A549 (cell line): ENCODE results near the gene CALML3. TPM values are rescaled to one million over a fixed set of nuclear protein-coding genes. Genes with fewer than 3 reads are reported as not detected.

Source experiments
- ATAC-seq, 2 experiments: fragments of 200-7000 bp in 1 of 2; fragments of >200 bp in 1 of 2; cut with Nextera tagmentation in 1 of 2; cut with Tn5 transposase in 1 of 2; 3 replicates each; pipeline versions ENCODE4 v1.8.0 to v1.9.1; 2018 to 2020; ENCODE audit warnings: mild to moderate bottlenecking in 1 of 2, moderate library complexity in 1 of 2
- CTCF ChIA-PET: fragments of 300-600 bp; sonication (Branson Sonifier 250); formaldehyde crosslinking; extraction: SDS; loops from one replicate; lab custom pipeline; 2021; ENCODE audit warnings: antibody characterized with exemption, inconsistent platforms; lab: Yijun Ruan, JAX
- POLR2A ChIA-PET: fragments of 350-600 bp; formaldehyde crosslinking; extraction: SDS; loops from one replicate; lab custom pipeline; 2021; ENCODE audit warnings: antibody characterized with exemption, inconsistent platforms; lab: Yijun Ruan, JAX
- DNase-seq, 2 experiments: peaks; one replicate each; pipeline versions ENCODE4 v3.0.0 to v3.0.0-alpha.2; 2011 to 2016; ENCODE audit warnings: low read depth in 1 of 2, low spot score in 1 of 2
- FAIRE-seq: peaks from 2 replicates; lab custom pipeline; 2011; peaks lifted over from hg19 to GRCh38; lab: Jason Lieb, UNC
- H3K27ac ChIP-seq, 2 experiments: fragments of >200 bp; sonication (Bioruptor Twin); formaldehyde crosslinking; 3 replicates each; pipeline ENCODE4 v1.5.1; 2016 to 2017
- H3K4me1 ChIP-seq: fragments of >200 bp; sonication (Bioruptor Twin); formaldehyde crosslinking; 3 replicates; pipeline ENCODE4 v1.6.1; 2016
- H3K4me2 ChIP-seq: fragments of >200 bp; sonication (Bioruptor Twin); formaldehyde crosslinking; 3 replicates; pipeline ENCODE4 v1.6.1; 2016
- H3K4me3 ChIP-seq: fragments of >200 bp; sonication (Bioruptor Twin); formaldehyde crosslinking; 3 replicates; pipeline ENCODE4 v1.5.1; 2016
- H3K9me3 ChIP-seq: fragments of >200 bp; sonication (Bioruptor Twin); formaldehyde crosslinking; 3 replicates; pipeline ENCODE4 v1.6.1; 2016
- CBX2 ChIP-seq: fragments of 200-600 bp; sonication (generic); IDR thresholded peaks from 2 replicates; pipeline ENCODE4 v1.6.1; 2016; ENCODE audit warnings: low read depth, mild to moderate bottlenecking, borderline replicate concordance
- CBX8 ChIP-seq: fragments of 200-600 bp; sonication (generic); IDR thresholded peaks from 2 replicates; pipeline ENCODE4 v1.6.1; 2016
- CHD2 ChIP-seq: fragments of 150-350 bp; IDR thresholded peaks from 2 replicates; pipeline ENCODE4 v1.6.1; 2014; ENCODE audit warnings: low read length; ENCODE audit not compliant: partially characterized antibody
- EHMT2 ChIP-seq: fragments of 200-600 bp; sonication (generic); IDR thresholded peaks from 2 replicates; pipeline ENCODE4 v1.6.1; 2016; ENCODE audit warnings: antibody characterized with exemption, low read depth, mild to moderate bottlenecking, moderate library complexity
- EP300 ChIP-seq, 2 experiments: fragments of >200 bp; sonication (Bioruptor Twin); formaldehyde crosslinking; IDR thresholded peaks; 2 replicates in 1 of 2; 3 replicates in 1 of 2; pipeline ENCODE4 v1.6.1; 2016 to 2017
- ESRRA ChIP-seq: fragments of 150-350 bp; IDR thresholded peaks from 2 replicates; pipeline ENCODE4 v1.6.1; 2014; ENCODE audit warnings: mild to moderate bottlenecking, low read length, borderline replicate concordance
- FOXS1 ChIP-seq: fragments of 250-450 bp; sonication (Bioruptor Pico); IDR thresholded peaks from 2 replicates; pipeline ENCODE4 v1.5.0; 2020; ENCODE audit warnings: mild to moderate bottlenecking, moderate library complexity
- HOXA7 ChIP-seq: fragments of 250-450 bp; sonication (Bioruptor Pico); IDR thresholded peaks from 2 replicates; pipeline ENCODE4 v1.5.0; 2020; ENCODE audit warnings: mild to moderate bottlenecking, moderate library complexity
- HOXB13 ChIP-seq: fragments of 250-450 bp; sonication (Bioruptor Pico); IDR thresholded peaks from 2 replicates; pipeline ENCODE4 v1.5.0; 2020; ENCODE audit warnings: low read depth, mild to moderate bottlenecking, moderate library complexity
- HOXB5 ChIP-seq: fragments of 250-450 bp; sonication (Bioruptor Pico); IDR thresholded peaks from 2 replicates; pipeline ENCODE4 v1.5.0; 2020; ENCODE audit warnings: mild to moderate bottlenecking, moderate library complexity
- JUNB ChIP-seq: fragments of >200 bp; sonication (Bioruptor Twin); formaldehyde crosslinking; IDR thresholded peaks from 2 replicates; pipeline ENCODE4 v1.6.1; 2016
- KDM1A ChIP-seq: fragments of 200-600 bp; sonication (generic); IDR thresholded peaks from 2 replicates; pipeline ENCODE4 v1.6.1; 2016; ENCODE audit warnings: low read depth, mild to moderate bottlenecking
- MYC ChIP-seq: IDR thresholded peaks from 2 replicates; pipeline ENCODE4 v1.6.1; 2012; ENCODE audit warnings: mild to moderate bottlenecking, inconsistent platforms, low read length, improper control_type of control experiment, borderline replicate concordance
- NPAS2 ChIP-seq: fragments of 250-450 bp; sonication (Bioruptor Pico); IDR thresholded peaks from 2 replicates; pipeline ENCODE4 v1.8.0; 2022; ENCODE audit warnings: mild to moderate bottlenecking, moderate library complexity, borderline replicate concordance
- PHF8 ChIP-seq: fragments of 200-600 bp; sonication (generic); IDR thresholded peaks from 2 replicates; pipeline ENCODE4 v1.6.1; 2016; ENCODE audit warnings: low read depth, mild to moderate bottlenecking, antibody characterized with exemption, moderate library complexity, borderline replicate concordance
- POLR2AphosphoS2 ChIP-seq: conservative IDR thresholded peaks from 2 replicates; pipeline ENCODE4 v1.6.1; 2012; ENCODE audit warnings: low read length, improper control_type of control experiment, inconsistent platforms
- TP53 ChIP-seq: fragments of 250-450 bp; sonication (Bioruptor Pico); IDR thresholded peaks from 2 replicates; pipeline ENCODE4 v1.5.0; 2021; ENCODE audit warnings: mild to moderate bottlenecking, moderate library complexity
- WGBS: methylation state at CpG from one replicate; pipeline ENCODE4 v1.1.6; 2017; ENCODE audit errors: missing lambda C conversion rate; 5-methylcytosine and 5-hydroxymethylcytosine counted together
- polyA plus RNA-seq, 4 experiments: library from polyadenylated mRNA; depleted of rRNA in 3 of 4; stranded (reverse); fragments of >200 nt; fragmentation: RNase III in 1 of 4; extraction: RNeasy Plus Mini Kit Qiagen cat#74134 plus additional on column Dnase treatment in 1 of 4; gene quantifications; 2 replicates in 3 of 4; 3 replicates in 1 of 4; pipeline ENCODE4 v1.2.3, GENCODE V29; 2011 to 2017
- TF ChIP-seq, protein P1 (sequence below): fragments of >200 bp; sonication (Bioruptor Twin); formaldehyde crosslinking; IDR thresholded peaks from 3 replicates; pipeline ENCODE4 v1.6.1; 2016
- TF ChIP-seq, protein P2 (sequence below): IDR thresholded peaks from 2 replicates; pipeline ENCODE4 v1.6.1; 2012; ENCODE audit warnings: low read depth, borderline replicate concordance
- TF ChIP-seq, protein P3 (sequence below): fragments of >200 bp; sonication (Bioruptor Twin); formaldehyde crosslinking; IDR thresholded peaks from 3 replicates; pipeline ENCODE4 v1.5.1; 2016
- TF ChIP-seq, protein P4 (sequence below): fragments of 250-450 bp; sonication (Bioruptor Pico); IDR thresholded peaks from 2 replicates; pipeline ENCODE4 v1.5.0; 2021; ENCODE audit warnings: mild to moderate bottlenecking, moderate library complexity, borderline replicate concordance
- TF ChIP-seq, protein P5 (sequence below): fragments of 450-650 bp; IDR thresholded peaks from 2 replicates; pipeline ENCODE4 v1.6.1; 2014; ENCODE audit warnings: antibody characterized with exemption

The CALML3 gene
- polyA plus RNA-seq, 2 of the 4 experiments (the other 2 are of a cell fraction), result not detected

DNA sequence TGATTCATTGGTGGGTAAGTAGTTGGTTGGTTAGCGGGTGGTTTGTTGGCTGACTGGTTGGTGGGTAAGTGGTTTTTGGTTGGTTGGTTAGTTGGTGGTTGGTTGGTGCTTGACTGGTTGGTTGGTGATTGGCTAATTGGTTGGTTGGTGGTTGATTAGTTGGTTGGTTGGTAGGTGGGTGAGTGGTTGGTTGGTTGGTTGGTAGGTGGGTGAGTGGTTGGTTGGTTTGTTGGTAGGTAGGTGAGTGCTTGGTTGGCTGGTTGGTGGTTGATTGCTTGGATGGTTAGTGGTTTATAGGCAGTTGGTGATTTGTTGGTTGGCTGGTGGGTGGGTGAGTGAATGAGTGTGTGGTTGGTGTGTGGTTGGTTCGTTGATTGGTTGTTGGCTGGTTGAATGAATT is 44.2 kb downstream of the CALML3 start:
- Histone ChIP-seq H3K9me3 (no peaks in the 10 kb centered on the region), H3K27ac (no peak overlapping the region), H3K4me1 (no peaks in the 10 kb centered on the region), H3K4me2 (no peak overlapping the region), H3K4me3 (no peak overlapping the region)
- FAIRE-seq (no peak), ATAC-seq (no peak), DNase-seq (no peak)
- CTCF ChIA-PET, result no interaction called here
- POLR2A ChIA-PET, result no interaction called here
- WGBS, result 89% methylated on average over 2 of the region's 2 CpGs
- no peak for TF ChIP-seq MYC
- no peak for TF ChIP-seq JUNB
- TF ChIP-seq EHMT2, result no peak
- TF ChIP-seq HOXB5 (CRISPR knock-in tag), result no peak
- no peak for TF ChIP-seq ESRRA
- TF ChIP-seq, protein P1, sequence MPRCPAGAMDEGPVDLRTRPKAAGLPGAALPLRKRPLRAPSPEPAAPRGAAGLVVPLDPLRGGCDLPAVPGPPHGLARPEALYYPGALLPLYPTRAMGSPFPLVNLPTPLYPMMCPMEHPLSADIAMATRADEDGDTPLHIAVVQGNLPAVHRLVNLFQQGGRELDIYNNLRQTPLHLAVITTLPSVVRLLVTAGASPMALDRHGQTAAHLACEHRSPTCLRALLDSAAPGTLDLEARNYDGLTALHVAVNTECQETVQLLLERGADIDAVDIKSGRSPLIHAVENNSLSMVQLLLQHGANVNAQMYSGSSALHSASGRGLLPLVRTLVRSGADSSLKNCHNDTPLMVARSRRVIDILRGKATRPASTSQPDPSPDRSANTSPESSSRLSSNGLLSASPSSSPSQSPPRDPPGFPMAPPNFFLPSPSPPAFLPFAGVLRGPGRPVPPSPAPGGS, result no peak
- TF ChIP-seq KDM1A, result no peak
- TF ChIP-seq, all 56 proteins: peak for 0

DNA sequence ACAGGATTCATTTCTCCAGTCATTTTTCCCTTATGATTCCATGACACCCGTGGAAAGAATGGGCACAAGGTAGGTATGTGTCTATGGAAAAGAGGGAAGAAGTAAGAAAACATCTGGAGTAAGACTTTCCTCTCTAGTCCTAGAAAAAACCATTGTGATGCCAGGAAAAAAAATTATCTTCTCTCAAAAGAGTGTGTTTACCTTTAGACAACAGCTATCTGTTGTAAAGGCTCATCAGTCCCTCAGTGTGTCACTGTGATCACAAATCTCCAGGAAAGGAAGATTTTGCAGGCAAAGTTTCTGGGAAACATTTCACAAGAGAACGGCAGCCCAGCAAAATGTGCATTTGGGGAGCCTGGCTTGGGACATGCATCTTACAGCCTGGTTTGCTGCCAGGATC is 44.8 kb downstream of the CALML3 start:
- H3K4me2 ChIP-seq, result no peak overlapping the region
- TF ChIP-seq HOXB5 (CRISPR knock-in tag) (no peak), ESRRA (no peak), PHF8 (no peak), POLR2AphosphoS2 (no peak), NPAS2 (CRISPR knock-in tag) (no peak), HOXB13 (CRISPR knock-in tag) (no peak), HOXA7 (CRISPR knock-in tag) (no peak), CHD2 (no peak), TP53 (no peak), CBX2 (no peak), FOXS1 (CRISPR knock-in tag) (no peak), EP300 (IDR thresholded peaks at IDR 0.05) (no peak), CBX8 (no peak), JUNB (no peak)
- TF ChIP-seq, protein P2, sequence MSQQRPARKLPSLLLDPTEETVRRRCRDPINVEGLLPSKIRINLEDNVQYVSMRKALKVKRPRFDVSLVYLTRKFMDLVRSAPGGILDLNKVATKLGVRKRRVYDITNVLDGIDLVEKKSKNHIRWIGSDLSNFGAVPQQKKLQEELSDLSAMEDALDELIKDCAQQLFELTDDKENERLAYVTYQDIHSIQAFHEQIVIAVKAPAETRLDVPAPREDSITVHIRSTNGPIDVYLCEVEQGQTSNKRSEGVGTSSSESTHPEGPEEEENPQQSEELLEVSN, result no peak
- TF ChIP-seq, protein P3, sequence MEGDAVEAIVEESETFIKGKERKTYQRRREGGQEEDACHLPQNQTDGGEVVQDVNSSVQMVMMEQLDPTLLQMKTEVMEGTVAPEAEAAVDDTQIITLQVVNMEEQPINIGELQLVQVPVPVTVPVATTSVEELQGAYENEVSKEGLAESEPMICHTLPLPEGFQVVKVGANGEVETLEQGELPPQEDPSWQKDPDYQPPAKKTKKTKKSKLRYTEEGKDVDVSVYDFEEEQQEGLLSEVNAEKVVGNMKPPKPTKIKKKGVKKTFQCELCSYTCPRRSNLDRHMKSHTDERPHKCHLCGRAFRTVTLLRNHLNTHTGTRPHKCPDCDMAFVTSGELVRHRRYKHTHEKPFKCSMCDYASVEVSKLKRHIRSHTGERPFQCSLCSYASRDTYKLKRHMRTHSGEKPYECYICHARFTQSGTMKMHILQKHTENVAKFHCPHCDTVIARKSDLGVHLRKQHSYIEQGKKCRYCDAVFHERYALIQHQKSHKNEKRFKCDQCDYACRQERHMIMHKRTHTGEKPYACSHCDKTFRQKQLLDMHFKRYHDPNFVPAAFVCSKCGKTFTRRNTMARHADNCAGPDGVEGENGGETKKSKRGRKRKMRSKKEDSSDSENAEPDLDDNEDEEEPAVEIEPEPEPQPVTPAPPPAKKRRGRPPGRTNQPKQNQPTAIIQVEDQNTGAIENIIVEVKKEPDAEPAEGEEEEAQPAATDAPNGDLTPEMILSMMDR, result no peak
- TF ChIP-seq, protein P1, result no peak
- TF ChIP-seq, protein P4, sequence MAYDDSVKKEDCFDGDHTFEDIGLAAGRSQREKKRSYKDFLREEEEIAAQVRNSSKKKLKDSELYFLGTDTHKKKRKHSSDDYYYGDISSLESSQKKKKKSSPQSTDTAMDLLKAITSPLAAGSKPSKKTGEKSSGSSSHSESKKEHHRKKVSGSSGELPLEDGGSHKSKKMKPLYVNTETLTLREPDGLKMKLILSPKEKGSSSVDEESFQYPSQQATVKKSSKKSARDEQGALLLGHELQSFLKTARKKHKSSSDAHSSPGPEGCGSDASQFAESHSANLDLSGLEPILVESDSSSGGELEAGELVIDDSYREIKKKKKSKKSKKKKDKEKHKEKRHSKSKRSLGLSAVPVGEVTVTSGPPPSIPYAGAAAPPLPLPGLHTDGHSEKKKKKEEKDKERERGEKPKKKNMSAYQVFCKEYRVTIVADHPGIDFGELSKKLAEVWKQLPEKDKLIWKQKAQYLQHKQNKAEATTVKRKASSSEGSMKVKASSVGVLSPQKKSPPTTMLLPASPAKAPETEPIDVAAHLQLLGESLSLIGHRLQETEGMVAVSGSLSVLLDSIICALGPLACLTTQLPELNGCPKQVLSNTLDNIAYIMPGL (CRISPR knock-in tag), result no peak
- TF ChIP-seq, protein P5, sequence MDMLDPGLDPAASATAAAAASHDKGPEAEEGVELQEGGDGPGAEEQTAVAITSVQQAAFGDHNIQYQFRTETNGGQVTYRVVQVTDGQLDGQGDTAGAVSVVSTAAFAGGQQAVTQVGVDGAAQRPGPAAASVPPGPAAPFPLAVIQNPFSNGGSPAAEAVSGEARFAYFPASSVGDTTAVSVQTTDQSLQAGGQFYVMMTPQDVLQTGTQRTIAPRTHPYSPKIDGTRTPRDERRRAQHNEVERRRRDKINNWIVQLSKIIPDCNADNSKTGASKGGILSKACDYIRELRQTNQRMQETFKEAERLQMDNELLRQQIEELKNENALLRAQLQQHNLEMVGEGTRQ, result no peak
- WGBS, result 47% methylated on average over 2 of the region's 2 CpGs
- DNase-seq (no peak), ATAC-seq (no peak), FAIRE-seq (no peak)
- H3K4me1 ChIP-seq, result no peaks in the 10 kb centered on the region
- no peak overlapping the region for H3K4me3 ChIP-seq
- H3K9me3 ChIP-seq, result no peaks in the 10 kb centered on the region
- ChIA-PET POLR2A (no interaction called here), CTCF (interaction anchor here (0.6 to 1.3 kb wide), 2 partner anchors 23 to 135 kb away, joined by 3 to 4 read pairs; no protein-coding TSS in a partner anchor)
- H3K27ac ChIP-seq, result no peak overlapping the region
